Measurements from ENCODE around the gene UBA5.

The UBA5 gene

GRCh38 chr3:132624790-132625189 is 35.3 kb upstream of the UBA5 start:
- H3K9me2 ChIP-seq (replicated peaks; ENCODE audit: insufficient read depth, low read length): no peaks in the 10 kb centered on the region
- TF ChIP-seq EZH2 (optimal IDR thresholded peaks at IDR 0.05; ENCODE audit: low read depth, low read length) (no peak), EZH2phosphoT487 (IDR thresholded peaks at IDR 0.05; ENCODE audit: low read length) (no peak), CTCF (IDR thresholded peaks at IDR 0.05; ENCODE audit: low read length) (no peak)

GRCh38 chr3:132625613-132626012 is 34.5 kb upstream of the UBA5 start:
- Histone ChIP-seq H3K4me2 (ENCODE audit: low read depth, low read length) (peak overlapping the region; percentile 4; the same call in 1 of the 2 replicates), H4K20me1 (ENCODE audit: insufficient read depth, low read length) (no peaks in the 10 kb centered on the region)

More at GRCh38 chr3:132624790-132625189, 35.3 kb upstream of the UBA5 start:
- DNase-seq: no peak
- peaks cover 23% of the 10 kb centered on the region for H3K4me1 ChIP-seq (ENCODE audit: low read length)
- H3K36me3 ChIP-seq (replicated peaks; ENCODE audit: insufficient read depth, low read length): no peaks in the 10 kb centered on the region
- H3K9ac ChIP-seq (ENCODE audit: low read length): no peak overlapping the region
- H3K27me3 ChIP-seq (replicated peaks; ENCODE audit: insufficient read depth, low read length): no peaks in the 10 kb centered on the region
- H3K4me3 ChIP-seq (ENCODE audit: low read length): no peak overlapping the region
- H3K79me2 ChIP-seq (ENCODE audit: low read length): no peaks in the 10 kb centered on the region
- H2AFZ ChIP-seq (ENCODE audit: low read length): no peak overlapping the region
- H3K4me2 ChIP-seq (ENCODE audit: low read depth, low read length): no peak overlapping the region
- H3K27ac ChIP-seq (ENCODE audit: low read length): peak overlapping the region; percentile 28; the same call in 1 of the 2 replicates
- H4K20me1 ChIP-seq (ENCODE audit: insufficient read depth, low read length): no peaks in the 10 kb centered on the region
- H3F3A ChIP-seq (ENCODE audit: insufficient read depth, low read length): peaks cover 2% of the 10 kb centered on the region; the same call in 1 of the 2 replicates
- no peaks in the 10 kb centered on the region for H3K9me3 ChIP-seq (replicated peaks; ENCODE audit: insufficient read depth, low read length)

GRCh38 chr3:132626955-132627354 is 33.2 kb upstream of the UBA5 start:
- no peak for TF ChIP-seq EZH2phosphoT487 (IDR thresholded peaks at IDR 0.05; ENCODE audit: low read length)
- no peak for TF ChIP-seq EZH2 (optimal IDR thresholded peaks at IDR 0.05; ENCODE audit: low read depth, low read length)
- no peak for TF ChIP-seq CTCF (IDR thresholded peaks at IDR 0.05; ENCODE audit: low read length)
- Histone ChIP-seq H3K9me2 (replicated peaks; ENCODE audit: insufficient read depth, low read length) (no peaks in the 10 kb centered on the region), H4K20me1 (ENCODE audit: insufficient read depth, low read length) (no peaks in the 10 kb centered on the region), H3K27me3 (replicated peaks; ENCODE audit: insufficient read depth, low read length) (no peaks in the 10 kb centered on the region), H3K36me3 (replicated peaks; ENCODE audit: insufficient read depth, low read length) (no peaks in the 10 kb centered on the region), H3K27ac (ENCODE audit: low read length) (no peak overlapping the region), H3K9me3 (replicated peaks; ENCODE audit: insufficient read depth, low read length) (no peaks in the 10 kb centered on the region), H3K4me2 (ENCODE audit: low read depth, low read length) (no peak overlapping the region), H3K4me3 (ENCODE audit: low read length) (no peak overlapping the region), H3K4me1 (ENCODE audit: low read length) (peaks cover 26% of the 10 kb centered on the region), H3F3A (ENCODE audit: insufficient read depth, low read length) (peaks cover 2% of the 10 kb centered on the region; the same call in 1 of the 2 replicates), H2AFZ (ENCODE audit: low read length) (no peak overlapping the region), H3K9ac (ENCODE audit: low read length) (no peak overlapping the region), H3K79me2 (ENCODE audit: low read length) (no peaks in the 10 kb centered on the region)
- no peak for DNase-seq

More at GRCh38 chr3:132625613-132626012, 34.5 kb upstream of the UBA5 start:
- no peak for DNase-seq
- H3K4me3 ChIP-seq (ENCODE audit: low read length): no peak overlapping the region
- H3F3A ChIP-seq (ENCODE audit: insufficient read depth, low read length): peaks cover 2% of the 10 kb centered on the region; the same call in 1 of the 2 replicates
- H3K27ac ChIP-seq (ENCODE audit: low read length): peak overlapping the region; percentile 48; the same call in 1 of the 2 replicates
- no peaks in the 10 kb centered on the region for H3K9me3 ChIP-seq (replicated peaks; ENCODE audit: insufficient read depth, low read length)
- peaks cover 26% of the 10 kb centered on the region for H3K4me1 ChIP-seq (ENCODE audit: low read length)
- no peaks in the 10 kb centered on the region for H3K36me3 ChIP-seq (replicated peaks; ENCODE audit: insufficient read depth, low read length)
- no peaks in the 10 kb centered on the region for H3K27me3 ChIP-seq (replicated peaks; ENCODE audit: insufficient read depth, low read length)
- H3K79me2 ChIP-seq (ENCODE audit: low read length): no peaks in the 10 kb centered on the region
- H2AFZ ChIP-seq (ENCODE audit: low read length): no peak overlapping the region
- H3K9me2 ChIP-seq (replicated peaks; ENCODE audit: insufficient read depth, low read length): no peaks in the 10 kb centered on the region
- no peak overlapping the region for H3K9ac ChIP-seq (ENCODE audit: low read length)
- TF ChIP-seq EZH2 (optimal IDR thresholded peaks at IDR 0.05; ENCODE audit: low read depth, low read length) (no peak), EZH2phosphoT487 (IDR thresholded peaks at IDR 0.05; ENCODE audit: low read length) (no peak), CTCF (IDR thresholded peaks at IDR 0.05; ENCODE audit: low read length) (no peak)
